HEK293 (cell line): Measurements from ENCODE around the gene RSKR.

Experiments
- CTCF ChIA-PET: fragments of 350-600 bp; formaldehyde crosslinking; extraction: SDS; loops from one replicate; lab custom pipeline; 2021; ENCODE audit warnings: antibody characterized with exemption; lab: Yijun Ruan, JAX
- POLR2A ChIA-PET: fragments of 300-600 bp; formaldehyde crosslinking; extraction: SDS; loops from one replicate; lab custom pipeline; 2020; ENCODE audit warnings: antibody characterized with exemption, inconsistent platforms; lab: Yijun Ruan, JAX
- H3K27ac ChIP-seq: fragments of 200-500 bp; sonication (Bioruptor generic); 2 replicates; pipeline ENCODE4 v1.5.1; 2014; ENCODE audit warnings: low read depth, low read length, control low read depth, inconsistent platforms; ENCODE audit errors: extremely low read depth
- H3K36me3 ChIP-seq, 2 experiments: fragments of 200-500 bp in 1 of 2; sonication (Bioruptor generic) in 1 of 2; 1 replicate in 1 of 2; 2 replicates in 1 of 2; pipeline ENCODE4 v1.5.1; 2014 to 2017; ENCODE audit warnings: inconsistent platforms in 2 of 2, low read length in 2 of 2; ENCODE audit not compliant: control insufficient read depth in 2 of 2, insufficient read depth in 1 of 2
- H3K4me1 ChIP-seq: fragments of 200-500 bp; sonication (Bioruptor generic); 2 replicates; pipeline ENCODE4 v1.5.1; 2014; ENCODE audit warnings: mild to moderate bottlenecking, low read length, inconsistent platforms; ENCODE audit not compliant: control insufficient read depth, insufficient read depth
- H3K4me3 ChIP-seq: 2 replicates; pipeline ENCODE4 v1.5.1; 2011; ENCODE audit warnings: low read depth, mild to moderate bottlenecking, control low read depth, low read length, moderate library complexity
- H3K9me3 ChIP-seq: fragments of 200-500 bp; sonication (Bioruptor generic); 2 replicates; pipeline ENCODE4 v1.5.1; 2014; ENCODE audit warnings: low read depth, low read length, inconsistent platforms; ENCODE audit not compliant: control insufficient read depth, insufficient read depth
- BCL11A ChIP-seq: fragments of 450-650 bp; formaldehyde crosslinking; IDR thresholded peaks from 2 replicates; pipeline ENCODE4 v1.5.1; 2016; ENCODE audit warnings: low read depth, missing biosample characterization, missing genetic modification characterization
- HOXA7 ChIP-seq: sonication (generic); formaldehyde crosslinking; IDR thresholded peaks from 2 replicates; pipeline ENCODE4 v1.8.1; 2022; ENCODE audit warnings: missing genetic modification reagents, borderline replicate concordance
- SCRT1 ChIP-seq: fragments of 450-650 bp; formaldehyde crosslinking; IDR thresholded peaks from 2 replicates; pipeline ENCODE4 v1.5.1; 2016; ENCODE audit warnings: missing biosample characterization, missing genetic modification characterization, borderline replicate concordance
- SCRT2 ChIP-seq: fragments of 450-650 bp; formaldehyde crosslinking; IDR thresholded peaks from 2 replicates; pipeline ENCODE4 v1.5.1; 2016; ENCODE audit warnings: missing biosample characterization, missing genetic modification characterization
- SP2 ChIP-seq: fragments of 450-650 bp; formaldehyde crosslinking; IDR thresholded peaks from 2 replicates; pipeline ENCODE4 v1.5.1; 2016; ENCODE audit warnings: missing biosample characterization, missing genetic modification characterization
- YY1 ChIP-seq: fragments of 450-650 bp; formaldehyde crosslinking; IDR thresholded peaks from 2 replicates; pipeline ENCODE4 v1.5.1; 2018; ENCODE audit warnings: missing biosample characterization, missing genetic modification characterization
- ZBTB1 ChIP-seq: fragments of 450-650 bp; formaldehyde crosslinking; IDR thresholded peaks from 2 replicates; pipeline ENCODE4 v1.5.1; 2016; ENCODE audit warnings: missing biosample characterization, missing genetic modification characterization
- ZBTB8A ChIP-seq: fragments of 450-650 bp; formaldehyde crosslinking; IDR thresholded peaks from 2 replicates; pipeline ENCODE4 v1.5.1; 2016; ENCODE audit warnings: missing biosample characterization, missing genetic modification characterization
- ZNF202 ChIP-seq: fragments of 450-650 bp; formaldehyde crosslinking; IDR thresholded peaks from 2 replicates; pipeline ENCODE4 v1.5.1; 2016; ENCODE audit warnings: missing biosample characterization, missing genetic modification characterization, borderline replicate concordance
- ZNF23 ChIP-seq: fragments of 450-650 bp; formaldehyde crosslinking; IDR thresholded peaks from 2 replicates; pipeline ENCODE4 v1.5.1; 2016; ENCODE audit warnings: missing biosample characterization, missing genetic modification characterization, borderline replicate concordance
- ZNF302 ChIP-seq: fragments of 450-650 bp; formaldehyde crosslinking; IDR thresholded peaks from 2 replicates; pipeline ENCODE4 v1.5.1; 2016; ENCODE audit warnings: missing biosample characterization, missing genetic modification characterization, low read depth
- ZNF311 ChIP-seq: fragments of 450-650 bp; formaldehyde crosslinking; IDR thresholded peaks from 2 replicates; pipeline ENCODE4 v1.5.1; 2017; ENCODE audit warnings: missing biosample characterization, missing genetic modification characterization, borderline replicate concordance
- ZNF350 ChIP-seq: fragments of 450-650 bp; formaldehyde crosslinking; IDR thresholded peaks from 2 replicates; pipeline ENCODE4 v1.5.0; 2017; ENCODE audit warnings: missing biosample characterization, mild to moderate bottlenecking, missing genetic modification characterization
- ZNF37A ChIP-seq: fragments of 450-650 bp; IDR thresholded peaks from 2 replicates; pipeline ENCODE4 v1.5.1; 2018; ENCODE audit warnings: missing biosample characterization, missing genetic modification characterization
- ZNF391 ChIP-seq: fragments of 450-650 bp; formaldehyde crosslinking; IDR thresholded peaks from 2 replicates; pipeline ENCODE4 v1.5.1; 2016; ENCODE audit warnings: low read depth, missing biosample characterization, missing genetic modification characterization, borderline replicate concordance
- ZNF560 ChIP-seq: fragments of 450-650 bp; formaldehyde crosslinking; IDR thresholded peaks from 2 replicates; pipeline ENCODE4 v1.5.1; 2017; ENCODE audit warnings: missing biosample characterization, missing genetic modification characterization, borderline replicate concordance
- ZNF747 ChIP-seq: fragments of 450-650 bp; formaldehyde crosslinking; IDR thresholded peaks from 2 replicates; pipeline ENCODE4 v1.5.1; 2016; ENCODE audit warnings: missing biosample characterization, missing genetic modification characterization
- ZSCAN30 ChIP-seq: fragments of 450-650 bp; IDR thresholded peaks from 2 replicates; pipeline ENCODE4 v1.5.1; 2018; ENCODE audit warnings: missing biosample characterization, mild to moderate bottlenecking, missing genetic modification characterization, moderate library complexity
- TF ChIP-seq, protein P1 (sequence below): fragments of 450-650 bp; formaldehyde crosslinking; conservative IDR thresholded peaks from 2 replicates; pipeline ENCODE4 v1.5.1; 2016; ENCODE audit warnings: low read depth, missing biosample characterization, missing genetic modification characterization
- TF ChIP-seq, protein P2 (sequence below): fragments of 450-650 bp; formaldehyde crosslinking; conservative IDR thresholded peaks from 2 replicates; pipeline ENCODE4 v1.5.1; 2016; ENCODE audit warnings: low read depth, missing biosample characterization, missing genetic modification characterization
- TF ChIP-seq, protein P3 (sequence below): fragments of 450-650 bp; formaldehyde crosslinking; IDR thresholded peaks from 2 replicates; pipeline ENCODE4 v1.5.1; 2016; ENCODE audit warnings: missing biosample characterization, missing genetic modification characterization, borderline replicate concordance

The RSKR gene

DNA sequence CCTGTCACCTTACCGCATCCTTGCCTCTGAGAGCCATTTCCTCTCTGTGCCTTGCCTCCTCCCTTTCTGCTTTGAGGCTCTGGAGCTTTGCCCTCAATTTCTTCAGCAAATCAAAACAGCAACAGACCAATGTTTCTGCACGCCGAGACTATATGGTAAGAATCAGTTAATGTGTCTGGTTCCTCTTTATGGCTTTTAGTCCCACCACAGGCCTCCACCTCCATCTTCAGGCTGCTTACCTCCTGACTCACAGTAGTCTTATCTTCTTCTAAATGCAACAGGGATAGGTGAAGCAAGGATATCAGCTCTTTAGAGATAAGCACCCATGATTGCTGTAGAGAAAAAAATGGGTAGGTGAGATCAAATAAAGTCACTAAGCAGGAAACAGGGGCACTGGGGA is 28.1 kb downstream of the RSKR start:
- CTCF ChIA-PET, result no interaction called here
- POLR2A ChIA-PET, result interaction anchor here (1.2 kb wide), 1 partner anchor 14 kb away, joined by 3 read pairs; no protein-coding TSS in a partner anchor
- no peaks in the 10 kb centered on the region for H3K9me3 ChIP-seq
- peaks cover 80 to 90% of the 10 kb centered on the region in 2 experiments for H3K36me3 ChIP-seq
- TF ChIP-seq ZNF311 (tag by site-specific recombination), result no peak
- TF ChIP-seq ZNF37A (tag by site-specific recombination), result no peak
- no peak for TF ChIP-seq ZNF23 (tag by site-specific recombination)
- H3K27ac ChIP-seq, result no peak overlapping the region
- H3K4me1 ChIP-seq, result no peaks in the 10 kb centered on the region
- H3K4me3 ChIP-seq, result no peak overlapping the region

DNA sequence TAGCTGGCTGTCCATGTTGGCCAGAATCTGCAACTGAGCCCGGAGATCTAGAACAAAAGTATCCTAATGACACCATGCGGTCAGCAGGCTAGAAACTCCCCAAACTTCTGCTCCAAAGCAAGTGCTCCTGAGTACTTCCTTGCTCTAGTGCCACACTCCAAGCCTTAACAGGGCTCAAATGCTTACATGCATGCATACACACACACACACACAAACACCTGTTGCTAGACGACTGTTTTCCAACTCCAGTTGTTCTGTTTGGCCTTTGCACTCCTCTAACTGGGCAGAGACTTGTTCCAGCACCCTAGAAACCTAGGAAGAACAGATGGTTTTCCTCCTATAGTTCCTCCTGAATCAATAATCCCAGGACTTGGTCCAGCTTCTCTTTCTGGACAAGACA is 29.6 kb downstream of the RSKR start:
- H3K27ac ChIP-seq, result no peak overlapping the region
- no peaks in the 10 kb centered on the region for H3K4me1 ChIP-seq
- TF ChIP-seq SCRT2 (tag by site-specific recombination), result peak; percentile 88
- TF ChIP-seq, protein P1, sequence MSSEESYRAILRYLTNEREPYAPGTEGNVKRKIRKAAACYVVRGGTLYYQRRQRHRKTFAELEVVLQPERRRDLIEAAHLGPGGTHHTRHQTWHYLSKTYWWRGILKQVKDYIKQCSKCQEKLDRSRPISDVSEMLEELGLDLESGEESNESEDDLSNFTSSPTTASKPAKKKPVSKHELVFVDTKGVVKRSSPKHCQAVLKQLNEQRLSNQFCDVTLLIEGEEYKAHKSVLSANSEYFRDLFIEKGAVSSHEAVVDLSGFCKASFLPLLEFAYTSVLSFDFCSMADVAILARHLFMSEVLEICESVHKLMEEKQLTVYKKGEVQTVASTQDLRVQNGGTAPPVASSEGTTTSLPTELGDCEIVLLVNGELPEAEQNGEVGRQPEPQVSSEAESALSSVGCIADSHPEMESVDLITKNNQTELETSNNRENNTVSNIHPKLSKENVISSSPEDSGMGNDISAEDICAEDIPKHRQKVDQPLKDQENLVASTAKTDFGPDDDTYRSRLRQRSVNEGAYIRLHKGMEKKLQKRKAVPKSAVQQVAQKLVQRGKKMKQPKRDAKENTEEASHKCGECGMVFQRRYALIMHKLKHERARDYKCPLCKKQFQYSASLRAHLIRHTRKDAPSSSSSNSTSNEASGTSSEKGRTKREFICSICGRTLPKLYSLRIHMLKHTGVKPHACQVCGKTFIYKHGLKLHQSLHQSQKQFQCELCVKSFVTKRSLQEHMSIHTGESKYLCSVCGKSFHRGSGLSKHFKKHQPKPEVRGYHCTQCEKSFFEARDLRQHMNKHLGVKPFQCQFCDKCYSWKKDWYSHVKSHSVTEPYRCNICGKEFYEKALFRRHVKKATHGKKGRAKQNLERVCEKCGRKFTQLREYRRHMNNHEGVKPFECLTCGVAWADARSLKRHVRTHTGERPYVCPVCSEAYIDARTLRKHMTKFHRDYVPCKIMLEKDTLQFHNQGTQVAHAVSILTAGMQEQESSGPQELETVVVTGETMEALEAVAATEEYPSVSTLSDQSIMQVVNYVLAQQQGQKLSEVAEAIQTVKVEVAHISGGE (tag by site-specific recombination), result no peak
- no peak for TF ChIP-seq BCL11A (tag by site-specific recombination)
- peak; percentile 60; the same call in 1 of the 2 replicates for TF ChIP-seq SCRT1 (tag by site-specific recombination)
- TF ChIP-seq YY1 (tag by site-specific recombination), result no peak
- H3K36me3 ChIP-seq, result peaks cover 73 to 93% of the 10 kb centered on the region in 2 experiments
- ChIA-PET CTCF (interaction anchor here (0.7 kb wide), 1 partner anchor 787 kb away, joined by 3 read pairs; no protein-coding TSS in a partner anchor), POLR2A (interaction anchor here (0.8 to 1.8 kb wide), 3 partner anchors 9 to 15 kb away, joined by 3 to 8 read pairs (median 3); partner anchors contain the start of gene PIGS)
- no peak overlapping the region for H3K4me3 ChIP-seq
- no peaks in the 10 kb centered on the region for H3K9me3 ChIP-seq

DNA sequence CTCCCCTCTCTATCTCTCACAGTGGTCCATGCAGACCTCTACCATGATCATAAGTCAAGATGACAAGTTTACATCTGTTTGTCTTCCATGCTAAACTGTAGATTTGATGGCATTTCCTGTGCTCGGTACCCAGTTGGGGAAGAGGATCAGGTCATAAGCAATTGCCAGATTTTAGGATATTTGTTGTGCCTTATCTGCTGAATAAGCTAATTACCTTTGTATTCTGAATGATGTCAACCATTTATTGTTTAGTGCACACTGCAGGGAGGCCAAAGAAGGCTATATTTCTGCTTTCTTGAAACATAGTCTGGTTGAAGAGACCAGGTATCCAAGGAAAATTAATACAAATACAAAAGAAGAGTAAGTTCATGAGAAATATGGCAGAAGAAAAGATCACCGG is 31.5 kb downstream of the RSKR start:
- no peaks in the 10 kb centered on the region for H3K9me3 ChIP-seq
- no peak overlapping the region for H3K27ac ChIP-seq
- POLR2A ChIA-PET, result interaction anchor here (1.6 kb wide), 1 partner anchor 9 kb away, joined by 4 read pairs; no protein-coding TSS in a partner anchor
- H3K36me3 ChIP-seq, result peaks cover 79 to 96% of the 10 kb centered on the region in 2 experiments
- H3K4me3 ChIP-seq, result no peak overlapping the region
- H3K4me1 ChIP-seq, result no peaks in the 10 kb centered on the region
- CTCF ChIA-PET, result interaction anchor here (1.2 kb wide), 1 partner anchor 30 kb away, joined by 3 read pairs; no protein-coding TSS in a partner anchor
- TF ChIP-seq ZNF391 (tag by site-specific recombination), result no peak
- no peak for TF ChIP-seq ZNF202
- TF ChIP-seq ZBTB1 (tag by site-specific recombination), result no peak
- TF ChIP-seq ZNF350, result no peak
- no peak for TF ChIP-seq ZNF302 (tag by site-specific recombination)
- TF ChIP-seq SCRT1 (tag by site-specific recombination), result no peak
- TF ChIP-seq, protein P2, sequence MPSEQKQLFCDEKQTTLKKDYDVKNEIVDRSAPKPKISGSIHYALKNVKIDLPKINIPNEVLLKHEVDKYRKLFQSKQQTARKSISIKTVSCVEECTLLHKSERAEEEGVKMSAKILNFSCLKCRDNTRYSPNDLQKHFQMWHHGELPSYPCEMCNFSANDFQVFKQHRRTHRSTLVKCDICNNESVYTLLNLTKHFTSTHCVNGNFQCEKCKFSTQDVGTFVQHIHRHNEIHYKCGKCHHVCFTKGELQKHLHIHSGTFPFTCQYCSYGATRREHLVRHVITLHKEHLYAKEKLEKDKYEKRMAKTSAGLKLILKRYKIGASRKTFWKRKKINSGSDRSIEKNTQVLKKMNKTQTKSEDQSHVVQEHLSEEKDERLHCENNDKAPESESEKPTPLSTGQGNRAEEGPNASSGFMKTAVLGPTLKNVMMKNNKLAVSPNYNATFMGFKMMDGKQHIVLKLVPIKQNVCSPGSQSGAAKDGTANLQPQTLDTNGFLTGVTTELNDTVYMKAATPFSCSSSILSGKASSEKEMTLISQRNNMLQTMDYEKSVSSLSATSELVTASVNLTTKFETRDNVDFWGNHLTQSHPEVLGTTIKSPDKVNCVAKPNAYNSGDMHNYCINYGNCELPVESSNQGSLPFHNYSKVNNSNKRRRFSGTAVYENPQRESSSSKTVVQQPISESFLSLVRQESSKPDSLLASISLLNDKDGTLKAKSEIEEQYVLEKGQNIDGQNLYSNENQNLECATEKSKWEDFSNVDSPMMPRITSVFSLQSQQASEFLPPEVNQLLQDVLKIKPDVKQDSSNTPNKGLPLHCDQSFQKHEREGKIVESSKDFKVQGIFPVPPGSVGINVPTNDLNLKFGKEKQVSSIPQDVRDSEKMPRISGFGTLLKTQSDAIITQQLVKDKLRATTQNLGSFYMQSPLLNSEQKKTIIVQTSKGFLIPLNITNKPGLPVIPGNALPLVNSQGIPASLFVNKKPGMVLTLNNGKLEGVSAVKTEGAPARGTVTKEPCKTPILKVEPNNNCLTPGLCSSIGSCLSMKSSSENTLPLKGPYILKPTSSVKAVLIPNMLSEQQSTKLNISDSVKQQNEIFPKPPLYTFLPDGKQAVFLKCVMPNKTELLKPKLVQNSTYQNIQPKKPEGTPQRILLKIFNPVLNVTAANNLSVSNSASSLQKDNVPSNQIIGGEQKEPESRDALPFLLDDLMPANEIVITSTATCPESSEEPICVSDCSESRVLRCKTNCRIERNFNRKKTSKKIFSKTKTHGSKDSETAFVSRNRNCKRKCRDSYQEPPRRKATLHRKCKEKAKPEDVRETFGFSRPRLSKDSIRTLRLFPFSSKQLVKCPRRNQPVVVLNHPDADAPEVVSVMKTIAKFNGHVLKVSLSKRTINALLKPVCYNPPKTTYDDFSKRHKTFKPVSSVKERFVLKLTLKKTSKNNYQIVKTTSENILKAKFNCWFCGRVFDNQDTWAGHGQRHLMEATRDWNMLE (tag by site-specific recombination), result no peak
- no peak for TF ChIP-seq ZNF747 (tag by site-specific recombination)
- no peak for TF ChIP-seq ZNF560 (tag by site-specific recombination)
- TF ChIP-seq ZBTB8A, result no peak
- TF ChIP-seq, protein P3, sequence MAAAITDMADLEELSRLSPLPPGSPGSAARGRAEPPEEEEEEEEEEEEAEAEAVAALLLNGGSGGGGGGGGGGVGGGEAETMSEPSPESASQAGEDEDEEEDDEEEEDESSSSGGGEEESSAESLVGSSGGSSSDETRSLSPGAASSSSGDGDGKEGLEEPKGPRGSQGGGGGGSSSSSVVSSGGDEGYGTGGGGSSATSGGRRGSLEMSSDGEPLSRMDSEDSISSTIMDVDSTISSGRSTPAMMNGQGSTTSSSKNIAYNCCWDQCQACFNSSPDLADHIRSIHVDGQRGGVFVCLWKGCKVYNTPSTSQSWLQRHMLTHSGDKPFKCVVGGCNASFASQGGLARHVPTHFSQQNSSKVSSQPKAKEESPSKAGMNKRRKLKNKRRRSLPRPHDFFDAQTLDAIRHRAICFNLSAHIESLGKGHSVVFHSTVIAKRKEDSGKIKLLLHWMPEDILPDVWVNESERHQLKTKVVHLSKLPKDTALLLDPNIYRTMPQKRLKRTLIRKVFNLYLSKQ (tag by site-specific recombination), result no peak
- no peak for TF ChIP-seq SP2 (tag by site-specific recombination)
- no peak for TF ChIP-seq ZSCAN30 (tag by site-specific recombination)
- no peak for TF ChIP-seq HOXA7 (CRISPR knock-in tag)
